Fibroblast of pulmonary artery (primary cell): ENCODE data around the gene SELE.
"Not testable (repeated sequence)": the region's sequence is repeated elsewhere in the genome, so short reads cannot be mapped to it uniquely, and the experiment has no call there.

Source experiments
- DNase-seq: peaks from one replicate; pipeline ENCODE4 v3.0.0-alpha.2; 2010; ENCODE audit warnings: low read depth
- H3K4me3 ChIP-seq: replicated peaks from 2 replicates; pipeline ENCODE4 v1.5.1; 2011; ENCODE audit warnings: low read depth, mild to moderate bottlenecking, control low read depth, low read length, moderate library complexity
- CTCF ChIP-seq: IDR thresholded peaks from 2 replicates; pipeline ENCODE4 v1.5.1; 2011; ENCODE audit warnings: mild to moderate bottlenecking, control low read depth, low read length, inconsistent platforms; ENCODE audit errors: missing control alignments

SELE gene

GRCh38 chr1:169726851-169727250 is 7.0 kb downstream of the SELE start:
- no peak overlapping the region for H3K4me3 ChIP-seq
- DNase-seq: no peak
- TF ChIP-seq CTCF: no peak

- DNase-seq: no peak
- TF ChIP-seq CTCF: no peak
- H3K4me3 ChIP-seq: no peak overlapping the region
These were observed 7.9 kb downstream of the SELE start for GRCh38 chr1:169725930-169726329.

GRCh38 chr1:169724168-169724567 is 9.7 kb downstream of the SELE start:
- TF ChIP-seq CTCF: no peak
- H3K4me3 ChIP-seq: no peak overlapping the region
- no peak for DNase-seq

- no peak for TF ChIP-seq CTCF
- no peak for DNase-seq
- H3K4me3 ChIP-seq: no peak overlapping the region
These were observed 10.1 kb downstream of the SELE start for GRCh38 chr1:169723763-169724162.

DNA sequence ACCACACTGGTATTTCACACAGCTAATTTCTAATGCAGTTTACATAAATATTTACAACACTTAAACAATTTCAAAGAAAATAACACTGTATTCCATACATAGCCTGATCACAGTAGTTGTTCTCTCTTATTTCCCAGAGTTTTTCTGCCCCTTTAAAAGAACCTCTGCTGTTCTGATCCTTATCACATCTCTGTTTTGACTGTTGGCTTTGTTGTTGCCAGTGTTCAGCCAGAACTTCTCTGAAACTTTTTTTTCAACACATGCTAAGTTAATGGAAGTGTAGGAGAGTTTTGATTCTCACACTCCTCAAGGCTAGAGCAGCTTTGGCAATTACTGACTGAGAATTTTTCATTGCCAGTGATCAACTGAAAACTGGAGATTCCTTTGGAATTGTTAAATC is 11.1 kb downstream of the SELE start:
- H3K4me3 ChIP-seq: no peak overlapping the region
- no peak for DNase-seq
- no peak for TF ChIP-seq CTCF

GRCh38 chr1:169715100-169715499 is 18.8 kb downstream of the SELE start:
- H3K4me3 ChIP-seq, DNase-seq: not testable (repeated sequence)

DNA sequence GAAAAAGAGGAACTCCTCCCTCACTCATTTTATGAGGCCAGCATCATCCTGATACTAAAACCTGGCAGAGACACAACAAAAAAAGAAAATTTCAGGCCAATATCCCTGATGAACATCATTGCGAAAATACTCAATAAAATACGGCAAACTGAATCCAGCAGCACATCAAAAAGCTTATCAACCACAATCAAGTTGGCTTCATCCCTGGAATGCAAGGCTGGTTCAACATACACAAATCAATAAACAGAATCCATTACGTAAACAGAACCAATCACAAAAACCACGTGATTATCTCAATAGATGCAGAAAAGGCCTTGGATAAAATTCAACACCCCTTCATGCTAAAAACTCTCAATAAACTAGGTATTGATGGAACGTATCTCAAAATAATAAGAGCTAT is 20.8 kb downstream of the SELE start:
- DNase-seq: not testable (repeated sequence)

DNA sequence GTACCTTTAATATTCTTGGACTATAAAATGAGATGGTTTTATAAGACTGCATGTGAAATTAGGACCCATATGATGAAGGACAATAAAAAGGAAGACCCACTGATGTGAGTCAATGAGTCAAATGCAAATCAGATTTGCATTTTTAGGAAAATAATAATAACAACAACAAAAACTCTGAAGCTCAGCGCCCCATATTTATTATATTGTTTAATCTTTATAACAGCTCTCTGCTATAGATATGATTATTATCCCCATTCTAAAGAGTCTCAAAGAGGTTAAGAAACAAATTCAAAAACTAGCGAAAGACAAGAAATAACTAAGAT is 21.6 kb downstream of the SELE start:
- TF ChIP-seq CTCF: no peak
- no peak for DNase-seq
- no peak overlapping the region for H3K4me3 ChIP-seq

More for the DNA sequence above, 20.8 kb downstream of the SELE start:
- not testable (repeated sequence) for H3K4me3 ChIP-seq
